SU-DHL-6 (cell line): ENCODE measurements around the gene THOC6.

ENCODE experiments used
- H2AFZ ChIP-seq: fragments of 200-600 bp; sonication (generic); 2 replicates; pipeline ENCODE4 v1.6.1; 2014; ENCODE audit warnings: low read depth, mild to moderate bottlenecking, moderate library complexity, mixed read lengths, antibody characterized with exemption, low read length; ENCODE audit not compliant: severe bottlenecking
- H3F3A ChIP-seq: fragments of 200-600 bp; shearing (Covaris generic); 2 replicates; pipeline ENCODE4 v1.6.0; 2016; ENCODE audit warnings: antibody characterized with exemption, mild to moderate bottlenecking; ENCODE audit not compliant: insufficient read depth
- H3K27ac ChIP-seq: fragments of 200-600 bp; sonication (generic); 2 replicates; pipeline ENCODE4 v1.5.1; 2016; ENCODE audit warnings: low read depth, mild to moderate bottlenecking, low read length, moderate library complexity, mixed read lengths
- H3K27me3 ChIP-seq: fragments of 200-600 bp; sonication (generic), shearing (Covaris generic); 2 replicates; pipeline ENCODE4 v1.6.0; 2014; ENCODE audit warnings: mild to moderate bottlenecking, low read length
- H3K36me3 ChIP-seq: fragments of 200-600 bp; sonication (generic); 2 replicates; pipeline ENCODE4 v1.6.1; 2014; ENCODE audit warnings: mild to moderate bottlenecking, low read length, mixed read lengths
- H3K4me2 ChIP-seq: fragments of 300-600, 200-600 bp; shearing (Covaris generic), sonication (generic); 2 replicates; pipeline ENCODE4 v1.6.0; 2014; ENCODE audit warnings: low read length, low read depth, mild to moderate bottlenecking; ENCODE audit not compliant: poor library complexity, severe bottlenecking
- H3K4me3 ChIP-seq: fragments of 200-600 bp; sonication (generic); 2 replicates; pipeline ENCODE4 v1.5.1; 2014; ENCODE audit warnings: antibody characterized with exemption, low read length, mild to moderate bottlenecking, mixed read lengths; ENCODE audit not compliant: insufficient read depth, poor library complexity, severe bottlenecking
- H3K79me2 ChIP-seq: fragments of 200-600 bp; sonication (generic); 2 replicates; pipeline ENCODE4 v1.6.1; 2014; ENCODE audit warnings: mild to moderate bottlenecking, low read length, moderate library complexity; ENCODE audit not compliant: insufficient read depth
- H3K9ac ChIP-seq: fragments of 200-600 bp; sonication (generic); 2 replicates; pipeline ENCODE4 v1.7.0; 2014; ENCODE audit warnings: mild to moderate bottlenecking, low read length
- H3K9me2 ChIP-seq: fragments of 200-600 bp; sonication (generic); replicated peaks from 2 replicates; pipeline ENCODE4 v1.6.1; 2014; ENCODE audit warnings: low read length; ENCODE audit not compliant: insufficient read depth
- H3K9me3 ChIP-seq: fragments of 200-600 bp; sonication (generic); 2 replicates; pipeline ENCODE4 v1.6.1; 2014; ENCODE audit warnings: low read length, mixed read lengths; ENCODE audit not compliant: insufficient read depth
- H4K20me1 ChIP-seq: fragments of 200-600 bp; sonication (generic); 2 replicates; pipeline ENCODE4 v1.6.1; 2014; ENCODE audit warnings: low read depth, mild to moderate bottlenecking, antibody characterized with exemption, low read length, moderate library complexity, mixed read lengths
- EZH2phosphoT487 ChIP-seq: fragments of 200-600 bp; sonication (generic), shearing (Covaris generic); conservative IDR thresholded peaks from 2 replicates; pipeline ENCODE4 v1.6.1; 2018; ENCODE audit warnings: mild to moderate bottlenecking, antibody characterized with exemption, low read length, moderate library complexity, mixed read lengths
- TF ChIP-seq, protein P1 (sequence below): fragments of 200-600 bp; sonication (generic); IDR thresholded peaks from one replicate; pipeline ENCODE4 v1.5.1; 2017; ENCODE audit warnings: antibody characterized with exemption, mild to moderate bottlenecking, low read length, moderate library complexity; ENCODE audit not compliant: insufficient read depth, poor library complexity, severe bottlenecking

THOC6 gene

GRCh38 chr16:2976201-2976600 lies 47.6 kb upstream of the THOC6 start:
- Histone ChIP-seq H3K9me2 (no peaks in the 10 kb centered on the region), H3K79me2 (peaks cover 28% of the 10 kb centered on the region)

GRCh38 chr16:2976673-2977072 lies 47.2 kb upstream of the THOC6 start:
- no peaks in the 10 kb centered on the region for H3K27me3 ChIP-seq
- H3K9me3 ChIP-seq: no peaks in the 10 kb centered on the region
- no peak overlapping the region for H3K27ac ChIP-seq
- no peaks in the 10 kb centered on the region for H3K9me2 ChIP-seq
- TF ChIP-seq EZH2phosphoT487: no peak
- TF ChIP-seq, protein P1, sequence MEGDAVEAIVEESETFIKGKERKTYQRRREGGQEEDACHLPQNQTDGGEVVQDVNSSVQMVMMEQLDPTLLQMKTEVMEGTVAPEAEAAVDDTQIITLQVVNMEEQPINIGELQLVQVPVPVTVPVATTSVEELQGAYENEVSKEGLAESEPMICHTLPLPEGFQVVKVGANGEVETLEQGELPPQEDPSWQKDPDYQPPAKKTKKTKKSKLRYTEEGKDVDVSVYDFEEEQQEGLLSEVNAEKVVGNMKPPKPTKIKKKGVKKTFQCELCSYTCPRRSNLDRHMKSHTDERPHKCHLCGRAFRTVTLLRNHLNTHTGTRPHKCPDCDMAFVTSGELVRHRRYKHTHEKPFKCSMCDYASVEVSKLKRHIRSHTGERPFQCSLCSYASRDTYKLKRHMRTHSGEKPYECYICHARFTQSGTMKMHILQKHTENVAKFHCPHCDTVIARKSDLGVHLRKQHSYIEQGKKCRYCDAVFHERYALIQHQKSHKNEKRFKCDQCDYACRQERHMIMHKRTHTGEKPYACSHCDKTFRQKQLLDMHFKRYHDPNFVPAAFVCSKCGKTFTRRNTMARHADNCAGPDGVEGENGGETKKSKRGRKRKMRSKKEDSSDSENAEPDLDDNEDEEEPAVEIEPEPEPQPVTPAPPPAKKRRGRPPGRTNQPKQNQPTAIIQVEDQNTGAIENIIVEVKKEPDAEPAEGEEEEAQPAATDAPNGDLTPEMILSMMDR: no peak
- peaks cover 28% of the 10 kb centered on the region for H3F3A ChIP-seq
- no peak overlapping the region for H2AFZ ChIP-seq
- H3K36me3 ChIP-seq: no peaks in the 10 kb centered on the region
- H4K20me1 ChIP-seq: peaks cover 4% of the 10 kb centered on the region; the same call in 1 of the 2 replicates
- no peak overlapping the region for H3K9ac ChIP-seq
- no peak overlapping the region for H3K4me2 ChIP-seq
- peaks cover 23% of the 10 kb centered on the region for H3K79me2 ChIP-seq
- no peak overlapping the region for H3K4me3 ChIP-seq

More at GRCh38 chr16:2976201-2976600, 47.6 kb upstream of the THOC6 start:
- Histone ChIP-seq H3K27ac (no peak overlapping the region), H4K20me1 (peaks cover 4% of the 10 kb centered on the region; the same call in 1 of the 2 replicates), H2AFZ (no peak overlapping the region), H3K36me3 (no peaks in the 10 kb centered on the region), H3K27me3 (no peaks in the 10 kb centered on the region), H3F3A (peaks cover 31% of the 10 kb centered on the region), H3K9ac (no peak overlapping the region), H3K4me3 (no peak overlapping the region), H3K4me2 (no peak overlapping the region), H3K9me3 (no peaks in the 10 kb centered on the region)
- TF ChIP-seq, protein P1: no peak
- TF ChIP-seq EZH2phosphoT487: no peak

- H3K27ac ChIP-seq: no peak overlapping the region
- no peak overlapping the region for H2AFZ ChIP-seq
- no peaks in the 10 kb centered on the region for H3K36me3 ChIP-seq
- H4K20me1 ChIP-seq: no peaks in the 10 kb centered on the region
- H3K4me2 ChIP-seq: no peak overlapping the region
- H3K4me3 ChIP-seq: no peak overlapping the region
- TF ChIP-seq, protein P1: no peak
- TF ChIP-seq EZH2phosphoT487: no peak
- no peaks in the 10 kb centered on the region for H3K27me3 ChIP-seq
- no peaks in the 10 kb centered on the region for H3K9me2 ChIP-seq
- no peaks in the 10 kb centered on the region for H3K9me3 ChIP-seq
- H3F3A ChIP-seq: peaks cover 28% of the 10 kb centered on the region
- H3K79me2 ChIP-seq: peaks cover 23% of the 10 kb centered on the region
- no peak overlapping the region; the same call in 1 of the 2 replicates for H3K9ac ChIP-seq
Measured at GRCh38 chr16:2977440-2977839, 46.4 kb upstream of the THOC6 start.
